ENCODE results near the gene SERPINA4. TPM values are rescaled to one million over a fixed set of nuclear protein-coding genes. Genes with fewer than 3 reads are reported as not detected.

SERPINA4 gene
- total RNA-seq, 1 donor from 2014 or later, result not detected

DNA sequence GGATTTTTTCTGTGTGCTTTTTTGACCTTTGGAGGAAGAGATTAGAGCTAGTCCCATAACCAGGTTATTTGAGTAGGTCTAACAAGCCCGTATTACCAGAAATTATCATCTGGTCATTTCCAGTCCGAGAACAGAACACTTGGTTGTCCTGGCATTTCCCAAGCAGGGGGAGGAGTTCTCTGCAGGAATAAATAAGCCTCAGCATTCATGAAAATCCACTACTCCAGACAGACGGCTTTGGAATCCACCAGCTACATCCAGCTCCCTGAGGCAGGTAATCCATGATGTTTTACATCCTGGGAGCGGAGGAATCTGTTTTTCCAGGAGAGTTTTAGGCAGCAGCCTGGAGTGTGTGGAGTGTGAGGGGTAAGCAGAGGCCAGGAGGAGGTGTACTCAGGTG, 50.9 kb downstream of the SERPINA4 start, which contains the start of gene SERPINA3:
Gene SERPINA3, plus strand, starts transcription at position 218 of the 400 bp plus-strand sequence. CDS start 2,051 bp downstream, outside the sequence.
- ATAC-seq (ENCODE audit: low read depth) (no peak), DNase-seq (no peak)
- Mint-ChIP-seq H3K36me3 (ENCODE audit: low read depth) (no peaks in the 10 kb centered on the region), H3K4me3 (no peak within 1 kb of the TSS), H3K27me3 (no peaks in the 10 kb centered on the region), H3K4me1 (no peaks in the 10 kb centered on the region), H3K9me3 (peaks cover 3% of the 10 kb centered on the region), H3K27ac (no peak within 1 kb of the TSS)
- ChIA-PET CTCF (no interaction called here), POLR2A (no interaction called here)
- TF ChIP-seq, protein P1, sequence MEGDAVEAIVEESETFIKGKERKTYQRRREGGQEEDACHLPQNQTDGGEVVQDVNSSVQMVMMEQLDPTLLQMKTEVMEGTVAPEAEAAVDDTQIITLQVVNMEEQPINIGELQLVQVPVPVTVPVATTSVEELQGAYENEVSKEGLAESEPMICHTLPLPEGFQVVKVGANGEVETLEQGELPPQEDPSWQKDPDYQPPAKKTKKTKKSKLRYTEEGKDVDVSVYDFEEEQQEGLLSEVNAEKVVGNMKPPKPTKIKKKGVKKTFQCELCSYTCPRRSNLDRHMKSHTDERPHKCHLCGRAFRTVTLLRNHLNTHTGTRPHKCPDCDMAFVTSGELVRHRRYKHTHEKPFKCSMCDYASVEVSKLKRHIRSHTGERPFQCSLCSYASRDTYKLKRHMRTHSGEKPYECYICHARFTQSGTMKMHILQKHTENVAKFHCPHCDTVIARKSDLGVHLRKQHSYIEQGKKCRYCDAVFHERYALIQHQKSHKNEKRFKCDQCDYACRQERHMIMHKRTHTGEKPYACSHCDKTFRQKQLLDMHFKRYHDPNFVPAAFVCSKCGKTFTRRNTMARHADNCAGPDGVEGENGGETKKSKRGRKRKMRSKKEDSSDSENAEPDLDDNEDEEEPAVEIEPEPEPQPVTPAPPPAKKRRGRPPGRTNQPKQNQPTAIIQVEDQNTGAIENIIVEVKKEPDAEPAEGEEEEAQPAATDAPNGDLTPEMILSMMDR (IDR thresholded peaks at IDR 0.05), result no peak
- intact Hi-C loops (cut with micrococcal nuclease), result no loop called here

DNA sequence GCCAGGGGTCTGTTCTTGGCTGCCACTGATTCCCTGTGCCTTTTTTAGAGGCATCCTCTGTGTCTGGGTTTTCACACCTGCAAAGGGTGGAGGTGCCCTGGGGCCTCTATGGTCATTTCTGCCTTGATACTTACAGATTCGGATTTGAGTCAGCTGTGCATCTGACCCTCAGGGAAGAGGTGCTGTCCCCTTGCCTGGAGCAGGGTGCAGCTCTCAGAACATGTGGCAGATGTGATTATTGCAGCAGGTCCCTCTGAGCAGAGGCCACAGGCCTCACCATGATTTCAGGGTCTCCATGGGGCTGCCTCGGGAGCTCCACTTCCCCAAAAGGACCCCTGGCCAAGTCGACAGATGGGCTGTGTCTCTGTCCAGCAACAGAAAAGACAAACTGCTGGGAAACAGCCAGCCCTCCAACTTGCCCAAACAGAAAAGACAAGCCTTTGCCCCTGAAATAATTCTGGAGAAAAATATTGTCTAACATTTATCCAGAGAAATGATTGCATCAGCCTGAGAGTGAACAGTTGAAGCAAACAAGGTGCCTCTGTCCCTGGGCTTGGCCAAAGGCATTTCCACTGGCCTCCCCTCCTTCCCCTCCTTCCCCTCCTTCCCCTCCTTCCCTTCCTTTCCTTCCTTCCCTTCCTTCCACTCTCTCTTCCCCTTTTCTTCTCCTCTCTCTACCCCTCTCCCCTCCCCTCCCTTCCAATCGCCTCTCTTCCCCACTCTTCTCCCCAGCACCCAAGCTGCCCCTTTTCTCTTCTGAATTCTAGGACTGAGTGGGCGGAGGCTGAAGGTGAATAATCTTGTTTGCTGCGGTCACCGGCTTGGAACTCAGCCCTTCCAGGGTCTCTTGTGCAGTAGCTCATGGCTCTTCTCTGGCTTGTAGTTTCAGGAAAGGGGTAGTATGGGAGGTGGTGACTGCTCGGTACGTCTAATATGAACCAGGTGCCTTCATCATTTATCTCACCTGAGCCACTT, 51.6 kb downstream of the SERPINA4 start:
- Mint-ChIP-seq H3K9me3 (no peaks in the 10 kb centered on the region), H3K4me1 (no peaks in the 10 kb centered on the region), H3K36me3 (ENCODE audit: low read depth) (no peaks in the 10 kb centered on the region), H3K27ac (no peak overlapping the region), H3K27me3 (no peaks in the 10 kb centered on the region), H3K4me3 (no peak overlapping the region)
- DNase-seq, result no peak
- no peak for ATAC-seq (ENCODE audit: low read depth)
- POLR2A ChIA-PET, result no interaction called here
- intact Hi-C loops (cut with micrococcal nuclease), result no loop called here
- TF ChIP-seq, protein P1 (IDR thresholded peaks at IDR 0.05), result no peak
- CTCF ChIA-PET, result no interaction called here

DNA sequence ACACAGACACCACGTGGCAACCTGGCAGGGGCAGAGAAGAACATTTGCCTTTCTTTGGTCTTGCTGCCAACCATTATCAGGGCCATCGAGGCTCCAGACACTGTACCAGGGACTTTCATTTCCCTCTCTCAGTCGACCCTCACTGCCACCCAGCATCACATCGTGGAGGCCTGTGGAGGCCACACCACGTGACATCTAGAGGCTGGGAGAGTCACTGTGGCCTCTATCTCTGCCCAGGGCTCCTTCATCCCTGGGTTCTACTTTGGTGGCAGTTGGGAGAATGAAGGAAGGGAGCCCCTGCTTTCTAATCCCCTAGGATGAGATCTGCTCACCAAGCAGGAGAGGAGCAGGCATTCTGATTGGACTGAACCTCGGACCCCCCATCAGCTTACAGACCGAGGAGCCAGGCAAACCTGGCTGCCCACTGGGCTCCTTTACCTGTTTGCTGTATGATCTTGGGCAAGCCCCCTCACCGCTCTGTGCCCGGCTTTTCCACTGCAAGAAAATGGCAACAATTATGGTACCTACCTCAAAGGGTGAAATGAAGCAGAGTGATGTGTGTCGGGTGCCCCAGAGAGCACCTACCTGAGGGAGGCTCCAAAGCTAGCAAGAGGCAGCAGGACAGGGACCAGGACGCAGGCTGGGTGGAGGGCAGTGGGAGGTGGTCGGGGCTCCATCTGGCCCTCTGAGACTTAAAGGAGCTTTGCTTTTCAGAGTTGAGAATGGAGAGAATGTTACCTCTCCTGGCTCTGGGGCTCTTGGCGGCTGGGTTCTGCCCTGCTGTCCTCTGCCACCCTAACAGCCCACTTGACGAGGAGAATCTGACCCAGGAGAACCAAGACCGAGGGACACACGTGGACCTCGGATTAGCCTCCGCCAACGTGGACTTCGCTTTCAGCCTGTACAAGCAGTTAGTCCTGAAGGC, 52.7 kb downstream of the SERPINA4 start:
- DNase-seq, result no peak
- Mint-ChIP-seq H3K36me3 (ENCODE audit: low read depth) (no peaks in the 10 kb centered on the region), H3K27ac (no peak overlapping the region), H3K9me3 (peaks cover 5% of the 10 kb centered on the region), H3K27me3 (no peaks in the 10 kb centered on the region), H3K4me1 (no peaks in the 10 kb centered on the region), H3K4me3 (no peak overlapping the region)
- intact Hi-C loops (cut with micrococcal nuclease), result no loop called here
- no peak for ATAC-seq (ENCODE audit: low read depth)
- CTCF ChIA-PET, result no interaction called here
- POLR2A ChIA-PET, result no interaction called here
- TF ChIP-seq, protein P1 (IDR thresholded peaks at IDR 0.05), result no peak

DNA sequence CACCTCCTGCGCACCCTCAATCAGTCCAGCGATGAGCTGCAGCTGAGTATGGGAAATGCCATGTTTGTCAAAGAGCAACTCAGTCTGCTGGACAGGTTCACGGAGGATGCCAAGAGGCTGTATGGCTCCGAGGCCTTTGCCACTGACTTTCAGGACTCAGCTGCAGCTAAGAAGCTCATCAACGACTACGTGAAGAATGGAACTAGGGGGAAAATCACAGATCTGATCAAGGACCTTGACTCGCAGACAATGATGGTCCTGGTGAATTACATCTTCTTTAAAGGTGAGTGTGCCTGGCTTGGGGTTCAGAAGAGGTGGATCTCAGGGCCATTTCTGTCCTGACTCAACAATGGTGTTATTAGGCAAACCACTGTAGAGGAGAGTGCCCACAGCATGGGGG, 53.6 kb downstream of the SERPINA4 start:
- H3K27me3 Mint-ChIP-seq, result no peaks in the 10 kb centered on the region
- TF ChIP-seq, protein P1 (IDR thresholded peaks at IDR 0.05), result no peak
- H3K36me3 Mint-ChIP-seq (ENCODE audit: low read depth), result no peaks in the 10 kb centered on the region
- ChIA-PET CTCF (no interaction called here), POLR2A (no interaction called here)
- DNase-seq (no peak), ATAC-seq (ENCODE audit: low read depth) (no peak)
- no peak overlapping the region for H3K4me3 Mint-ChIP-seq
- intact Hi-C loops (cut with micrococcal nuclease), result no loop called here
- H3K27ac Mint-ChIP-seq, result no peak overlapping the region
- H3K4me1 Mint-ChIP-seq, result no peaks in the 10 kb centered on the region
- peaks cover 6% of the 10 kb centered on the region for H3K9me3 Mint-ChIP-seq

DNA sequence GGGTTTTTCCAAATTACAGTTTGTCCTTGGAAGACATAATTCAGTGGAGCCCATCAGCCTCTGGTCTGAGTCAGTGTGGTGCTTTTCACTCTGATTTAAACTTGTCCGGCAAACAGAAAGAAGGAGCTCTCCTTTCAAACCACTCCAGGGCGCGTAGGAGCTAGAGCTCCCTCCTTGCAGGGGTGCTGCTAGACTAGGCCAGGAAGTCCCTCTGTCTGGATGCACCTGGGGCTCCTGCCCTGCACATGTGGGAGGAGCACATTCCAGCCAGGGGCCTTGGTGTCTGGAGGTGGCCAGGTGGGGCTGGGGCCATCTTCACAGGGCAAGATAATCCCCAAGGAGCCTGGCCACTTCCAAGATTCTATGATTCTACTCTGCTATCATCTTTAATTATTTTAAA, 54.0 kb downstream of the SERPINA4 start:
- TF ChIP-seq, protein P1 (IDR thresholded peaks at IDR 0.05), result no peak
- CTCF ChIA-PET, result no interaction called here
- no peaks in the 10 kb centered on the region for H3K36me3 Mint-ChIP-seq (ENCODE audit: low read depth)
- intact Hi-C loops (cut with micrococcal nuclease), result no loop called here
- no peak overlapping the region for H3K27ac Mint-ChIP-seq
- no peaks in the 10 kb centered on the region for H3K4me1 Mint-ChIP-seq
- POLR2A ChIA-PET, result no interaction called here
- no peak for DNase-seq
- H3K9me3 Mint-ChIP-seq, result peaks cover 6% of the 10 kb centered on the region
- no peak for ATAC-seq (ENCODE audit: low read depth)
- peaks cover 4% of the 10 kb centered on the region for H3K27me3 Mint-ChIP-seq
- H3K4me3 Mint-ChIP-seq, result no peak overlapping the region

All from activated B cell treated with CpG ODN at 0.5 μM for 24 hours (primary cell).